A549 (cell line): ENCODE measurements around the gene PTPRE.

Source experiments
- CTCF ChIP-seq: fragments of >200 bp; sonication (Bioruptor Twin); formaldehyde crosslinking; IDR thresholded peaks from 3 replicates; pipeline ENCODE4 v1.5.1; 2016
- GATA3 ChIP-seq: IDR thresholded peaks from 2 replicates; pipeline ENCODE4 v1.6.1; 2012; ENCODE audit warnings: borderline replicate concordance
- JUN ChIP-seq, 2 experiments: fragments of >200 bp; sonication (Bioruptor Twin); formaldehyde crosslinking; IDR thresholded peaks; 2 replicates in 1 of 2; 3 replicates in 1 of 2; pipeline ENCODE4 v1.6.1; 2016 to 2017
- MAX ChIP-seq: IDR thresholded peaks from 2 replicates; pipeline ENCODE4 v1.6.1; 2012
- PHF8 ChIP-seq: fragments of 200-600 bp; sonication (generic); IDR thresholded peaks from 2 replicates; pipeline ENCODE4 v1.6.1; 2016; ENCODE audit warnings: low read depth, mild to moderate bottlenecking, antibody characterized with exemption, moderate library complexity, borderline replicate concordance
- POLR2A ChIP-seq: IDR thresholded peaks from 2 replicates; pipeline ENCODE4 v1.6.1; 2012; ENCODE audit warnings: mild to moderate bottlenecking, low read length

- TF ChIP-seq PHF8 (no peak), MAX (no peak), CTCF (no peak), POLR2A (no peak), JUN (IDR thresholded peaks at IDR 0.05) (no peak), GATA3 (no peak)
These were observed 5.0 kb downstream of the PTPRE start for GRCh38 chr10:127911867-127912257.
